Measurements from ENCODE around the gene TWIST1.

- TF ChIP-seq CTCF (conservative IDR thresholded peaks at IDR 0.05): no peak
- TF ChIP-seq EZH2 (IDR thresholded peaks at IDR 0.05; ENCODE audit: low read depth): no peak
Measured at GRCh38 chr7:19112274-19113001, 5.0 kb downstream of the TWIST1 start.
